Psoas muscle (tissue), 8 donors: Measurements from ENCODE around the gene MARK3. TPM values are rescaled to one million over a fixed set of nuclear protein-coding genes. Genes with fewer than 3 reads are reported as not detected.

Experiments
- ATAC-seq, 4 donors: fragments of 200-7000 bp; cut with Tn5 transposase; one replicate each; pipeline ENCODE4 v1.9.1; 2020; ENCODE audit warnings: moderate library complexity in 3 of 4, mild to moderate bottlenecking in 2 of 4
- DNase-seq, 2 donors: peaks; one replicate each; pipeline ENCODE4 v3.0.0-alpha.2; 2020
- H3K27ac ChIP-seq: fragments of 200-600 bp; one replicate; pipeline ENCODE4 v1.8.0; 2022
- H3K27me3 ChIP-seq, 3 donors: fragments of 200-600 bp in 1 of 3; one replicate each; pipeline versions ENCODE4 v1.6.1 to v1.8.0; 2013 to 2022; ENCODE audit warnings: low read length in 2 of 3, mild to moderate bottlenecking in 2 of 3, moderate library complexity in 1 of 3; ENCODE audit not compliant: insufficient read depth in 3 of 3
- H3K36me3 ChIP-seq, 2 donors: fragments of 200-600 bp in 1 of 2; one replicate each; pipeline versions ENCODE4 v1.6.1 to v1.8.0; 2013 to 2022; ENCODE audit warnings: low read depth in 1 of 2, mild to moderate bottlenecking in 1 of 2, moderate library complexity in 1 of 2; ENCODE audit not compliant: insufficient read depth in 1 of 2
- H3K4me1 ChIP-seq: fragments of 200-600 bp; one replicate; pipeline ENCODE4 v1.8.0; 2022
- H3K4me3 ChIP-seq: fragments of 200-600 bp; one replicate; pipeline ENCODE4 v1.8.0; 2022; ENCODE audit warnings: mild to moderate bottlenecking
- H3K9me3 ChIP-seq: fragments of 200-600 bp; one replicate; pipeline ENCODE4 v1.8.0; 2022
- CTCF ChIP-seq: fragments of 200-600 bp; IDR thresholded peaks from one replicate; pipeline ENCODE4 v1.8.0; 2022; ENCODE audit warnings: antibody characterized with exemption
- WGBS, 3 donors: extraction: QIAGEN DNeasy Blood & Tissue Kit; methylation state at CpG; one replicate each; pipeline versions ENCODE4 v1.1.6 to v1.1.7; 2013; 5-methylcytosine and 5-hydroxymethylcytosine counted together
- intact Hi-C, 2 donors: fragments of 100-400 bp; cut with DNase I; formaldehyde crosslinking; loops; one replicate each; pipeline versions ENCODE4 v1.11.0 to v1.14.2; 2022
- polyA plus RNA-seq, 3 donors: library from polyadenylated mRNA; stranded (reverse); fragments of 200-250 nt; gene quantifications; one replicate each; pipeline ENCODE4 v1.2.3, GENCODE V29; 2013
- total RNA-seq, 4 donors: library from RNA; stranded (reverse); fragmentation: NEBNext Ultra II Directional in 2 of 4; extraction: Animal tissue kit (Norgen Biotek cat#: 25700) in 2 of 4; gene quantifications; one replicate each; pipeline versions ENCODE4 v1.2.1 to v1.2.4, GENCODE V29; 2021 to 2023
- donor health status: healthy with polysubstance abuse.
- donor health status: DM: no; HTN: no; CAD: no; lungs with moderate emphysema.
- donor health status: Bipolar disorder and iron deficiency.
- donor health status: healthy.
- donor health status: DM: yes; HTN: yes; CAD: no.
- donor health status: DM: no; HTN: no; CAD: no.
- donor health status: DM: no; HTN: no; CAD: no.
- donor health status: DM: yes; HTN: yes; CAD: no.

Gene MARK3
- total and polyA plus RNA-seq, 7 donors = 46.1 to 89.2 (median 63.9) TPM

GRCh38 chr14:103340480-103341212 is 44.6 kb upstream of the MARK3 start:
- Histone ChIP-seq H3K4me1 (peaks cover 25% of the 10 kb centered on the region), H3K27me3 (no peaks in the 10 kb centered on the region), H3K9me3 (no peaks in the 10 kb centered on the region), H3K4me3 (peak overlapping the region; percentile 16), H3K27ac (peak overlapping the region; percentile 12), H3K36me3 (peaks cover 40 to 95% of the 10 kb centered on the region in 2 donors)
- DNase-seq (no peak), ATAC-seq (no peak)
- WGBS, 3 donors = 48 to 68% (median 58%) methylated on average over 6 of the region's 6 CpGs
- intact Hi-C loops = no loop called here
- no peak for TF ChIP-seq CTCF

- no peak for ATAC-seq
- WGBS, 3 donors = 59 to 76% (median 64%) methylated on average over 5 of the region's 5 CpGs
- H3K4me3 ChIP-seq = no peak overlapping the region
- no peak for DNase-seq
- no peaks in the 10 kb centered on the region for H3K27me3 ChIP-seq
- no peaks in the 10 kb centered on the region for H3K9me3 ChIP-seq
- intact Hi-C loops = no loop called here
- peak overlapping the region; percentile 12 for H3K27ac ChIP-seq
- peaks cover 17% of the 10 kb centered on the region for H3K4me1 ChIP-seq
- H3K36me3 ChIP-seq = peaks cover 34 to 87% of the 10 kb centered on the region in 2 donors
- TF ChIP-seq CTCF = no peak
These were observed 43.7 kb upstream of the MARK3 start for GRCh38 chr14:103341250-103342129.

- peaks cover 30 to 69% of the 10 kb centered on the region in 2 donors for H3K36me3 ChIP-seq
- intact Hi-C loops = no loop called here
- H3K4me1 ChIP-seq = peaks cover 17% of the 10 kb centered on the region
- no peak for ATAC-seq
- no peak overlapping the region for H3K4me3 ChIP-seq
- no peaks in the 10 kb centered on the region for H3K27me3 ChIP-seq
- no peak for TF ChIP-seq CTCF
- H3K9me3 ChIP-seq = no peaks in the 10 kb centered on the region
- H3K27ac ChIP-seq = no peak overlapping the region
- no peak for DNase-seq
- WGBS, 3 donors = 76 to 84% (median 78%) methylated on average over 4 of the region's 4 CpGs
These were observed 41.9 kb upstream of the MARK3 start for GRCh38 chr14:103343164-103343879.

GRCh38 chr14:103343905-103344797 is 41.1 kb upstream of the MARK3 start:
- H3K27me3 ChIP-seq = no peaks in the 10 kb centered on the region
- TF ChIP-seq CTCF = no peak
- H3K27ac ChIP-seq = no peak overlapping the region
- 68 to 83% (median 77%) methylated on average over 5 of the region's 5 CpGs for WGBS, 3 donors
- no peaks in the 10 kb centered on the region for H3K9me3 ChIP-seq
- H3K4me1 ChIP-seq = peaks cover 17% of the 10 kb centered on the region
- peaks cover 28 to 60% of the 10 kb centered on the region in 2 donors for H3K36me3 ChIP-seq
- H3K4me3 ChIP-seq = no peak overlapping the region
- no peak for DNase-seq
- intact Hi-C loops = no loop called here
- ATAC-seq = no peak
